Astrocyte (in vitro differentiated cells and primary cell): ENCODE data around the gene MAN2A1. TPM values are rescaled to one million over a fixed set of nuclear protein-coding genes. Genes with fewer than 3 reads are reported as not detected.

Source experiments
- DNase-seq: peaks from one replicate; pipeline ENCODE4 v3.0.0-alpha.2; 2010; ENCODE audit warnings: low read depth
- FAIRE-seq: peaks from 2 replicates; lab custom pipeline; 2011; peaks lifted over from hg19 to GRCh38; lab: Jason Lieb, UNC
- H2AFZ ChIP-seq: 2 replicates; pipeline ENCODE4 v1.6.0; 2012; ENCODE audit warnings: low read depth, low read length, inconsistent platforms
- H3K27ac ChIP-seq: 2 replicates; pipeline ENCODE4 v1.5.1; 2011; ENCODE audit warnings: low read depth, low read length, inconsistent platforms
- H3K27me3 ChIP-seq: 2 replicates; pipeline ENCODE4 v1.6.0; 2011; ENCODE audit warnings: low read length, inconsistent platforms; ENCODE audit not compliant: insufficient read depth
- H3K36me3 ChIP-seq: 2 replicates; pipeline ENCODE4 v1.5.1; 2011; ENCODE audit warnings: low read length, inconsistent platforms; ENCODE audit not compliant: insufficient read depth
- H3K4me1 ChIP-seq: 2 replicates; pipeline ENCODE4 v1.5.1; 2011; ENCODE audit warnings: low read length, inconsistent platforms; ENCODE audit not compliant: insufficient read depth
- H3K4me2 ChIP-seq: 2 replicates; pipeline ENCODE4 v1.6.0; 2012; ENCODE audit warnings: low read length, inconsistent platforms
- H3K4me3 ChIP-seq: 2 replicates; pipeline ENCODE4 v1.5.1; 2011; ENCODE audit warnings: low read depth, mild to moderate bottlenecking, low read length, inconsistent platforms; ENCODE audit not compliant: insufficient read depth
- H3K79me2 ChIP-seq: 2 replicates; pipeline ENCODE4 v1.6.0; 2012; ENCODE audit warnings: mild to moderate bottlenecking, low read length, inconsistent platforms; ENCODE audit not compliant: insufficient read depth
- H3K9ac ChIP-seq: 2 replicates; pipeline ENCODE4 v1.6.0; 2012; ENCODE audit warnings: mild to moderate bottlenecking, low read length, inconsistent platforms
- H3K9me3 ChIP-seq: 2 replicates; pipeline ENCODE4 v1.5.1; 2012; ENCODE audit warnings: low read depth, mild to moderate bottlenecking, low read length, inconsistent platforms; ENCODE audit not compliant: insufficient read depth
- H4K20me1 ChIP-seq: 2 replicates; pipeline ENCODE4 v1.6.0; 2012; ENCODE audit warnings: low read length, inconsistent platforms; ENCODE audit not compliant: insufficient read depth
- H3K27ac Mint-ChIP-seq: one replicate; pipeline ENCODE4 v1.8.0; 2021; ENCODE audit warnings: mild to moderate bottlenecking, mixed read lengths; ENCODE audit not compliant: unreplicated experiment
- H3K27me3 Mint-ChIP-seq: one replicate; pipeline ENCODE4 v1.8.0; 2021; ENCODE audit warnings: low read depth, mixed read lengths; ENCODE audit not compliant: unreplicated experiment
- H3K36me3 Mint-ChIP-seq: one replicate; pipeline ENCODE4 v1.8.0; 2021; ENCODE audit warnings: low read depth, mixed read lengths; ENCODE audit not compliant: unreplicated experiment
- H3K4me1 Mint-ChIP-seq: one replicate; pipeline ENCODE4 v1.8.0; 2021; ENCODE audit warnings: low read depth, mixed read lengths; ENCODE audit not compliant: unreplicated experiment
- H3K4me3 Mint-ChIP-seq: one replicate; pipeline ENCODE4 v1.8.0; 2021; ENCODE audit warnings: mild to moderate bottlenecking, moderate library complexity, mixed read lengths; ENCODE audit not compliant: unreplicated experiment
- H3K9me3 Mint-ChIP-seq: one replicate; pipeline ENCODE4 v1.8.0; 2021; ENCODE audit warnings: mild to moderate bottlenecking, mixed read lengths; ENCODE audit not compliant: unreplicated experiment
- CTCF ChIP-seq: IDR thresholded peaks from 2 replicates; pipeline ENCODE4 v1.5.1; 2011; ENCODE audit warnings: low read depth, mild to moderate bottlenecking, inconsistent platforms, low read length, moderate library complexity; ENCODE audit not compliant: insufficient read depth
- EZH2 ChIP-seq: IDR thresholded peaks from 2 replicates; pipeline ENCODE4 v1.6.1; 2012; ENCODE audit warnings: mild to moderate bottlenecking, low read length, inconsistent platforms; ENCODE audit not compliant: insufficient read depth
- total RNA-seq: library from RNA; stranded (reverse); gene quantifications from 2 replicates; pipeline ENCODE4 v1.2.1, GENCODE V29; 2021

MAN2A1 gene
- total RNA-seq, 1 donor from 2014 or later: 109 TPM

DNA sequence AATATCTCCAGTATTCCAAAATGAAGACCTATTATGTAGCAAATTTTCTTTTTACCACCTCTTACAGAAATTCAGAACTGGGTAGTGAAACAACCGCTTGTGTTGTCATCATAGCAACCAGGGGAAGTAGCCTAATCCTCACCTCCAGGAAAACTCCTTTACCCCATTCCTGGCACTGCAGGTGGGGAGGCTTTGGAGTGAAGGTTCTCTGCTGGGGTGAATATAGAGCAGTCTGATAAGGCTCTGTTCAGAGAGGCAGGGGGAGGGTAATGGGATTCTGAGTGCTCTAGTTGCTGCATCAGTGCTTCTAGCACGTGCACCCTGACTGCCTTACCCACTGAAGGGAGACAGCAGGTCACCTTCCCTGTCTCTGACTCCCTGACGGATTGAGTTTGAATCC, 116.2 kb downstream of the MAN2A1 start:
- no peak overlapping the region for H3K4me3 Mint-ChIP-seq
- H3K27ac ChIP-seq: no peak overlapping the region
- no peaks in the 10 kb centered on the region for H3K36me3 Mint-ChIP-seq
- no peak overlapping the region for H3K4me2 ChIP-seq
- no peaks in the 10 kb centered on the region for H4K20me1 ChIP-seq
- no peak overlapping the region for H3K9ac ChIP-seq
- TF ChIP-seq CTCF (no peak), EZH2 (no peak)
- no peaks in the 10 kb centered on the region for H3K27me3 Mint-ChIP-seq
- no peaks in the 10 kb centered on the region for H3K79me2 ChIP-seq
- no peaks in the 10 kb centered on the region for H3K9me3 ChIP-seq
- H3K27ac Mint-ChIP-seq: no peak overlapping the region
- no peaks in the 10 kb centered on the region for H3K9me3 Mint-ChIP-seq
- no peaks in the 10 kb centered on the region for H3K36me3 ChIP-seq
- H3K4me3 ChIP-seq: no peak overlapping the region
- H2AFZ ChIP-seq: no peak overlapping the region
- no peaks in the 10 kb centered on the region for H3K27me3 ChIP-seq
- no peak for DNase-seq
- no peak for FAIRE-seq
- no peaks in the 10 kb centered on the region for H3K4me1 ChIP-seq
- peaks cover 19% of the 10 kb centered on the region for H3K4me1 Mint-ChIP-seq

DNA sequence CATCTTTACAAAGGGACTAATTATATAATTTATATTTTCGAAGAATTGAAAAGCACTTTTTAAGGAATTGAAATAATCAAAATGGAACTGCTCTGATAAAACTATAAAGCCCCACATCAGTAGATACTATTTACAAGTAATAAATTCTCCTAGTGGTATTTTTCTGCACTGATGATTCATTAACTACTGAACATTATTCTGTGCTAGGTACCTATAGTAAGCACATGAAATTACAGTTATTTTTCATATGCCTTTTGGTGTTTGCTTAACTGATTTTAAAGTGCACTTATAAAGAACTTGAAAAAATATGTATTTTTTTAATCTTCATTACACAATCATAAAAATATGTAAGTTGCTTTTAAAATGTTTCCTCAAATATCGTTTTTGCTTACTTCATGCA, 123.0 kb downstream of the MAN2A1 start:
- Mint-ChIP-seq H3K4me3 (no peak overlapping the region), H3K27me3 (no peaks in the 10 kb centered on the region), H3K27ac (no peak overlapping the region), H3K36me3 (peaks cover 9% of the 10 kb centered on the region), H3K4me1 (peaks cover 4% of the 10 kb centered on the region), H3K9me3 (no peaks in the 10 kb centered on the region)
- DNase-seq: no peak
- H3K9me3 ChIP-seq: no peaks in the 10 kb centered on the region
- FAIRE-seq: no peak
- no peaks in the 10 kb centered on the region for H3K79me2 ChIP-seq
- TF ChIP-seq EZH2: no peak
- TF ChIP-seq CTCF: no peak
- no peaks in the 10 kb centered on the region for H4K20me1 ChIP-seq
- H2AFZ ChIP-seq: no peak overlapping the region
- H3K27ac ChIP-seq: no peak overlapping the region
- peaks cover 7% of the 10 kb centered on the region for H3K36me3 ChIP-seq
- no peak overlapping the region for H3K4me2 ChIP-seq
- no peaks in the 10 kb centered on the region for H3K27me3 ChIP-seq
- no peak overlapping the region for H3K9ac ChIP-seq
- H3K4me1 ChIP-seq: no peaks in the 10 kb centered on the region
- H3K4me3 ChIP-seq: no peak overlapping the region

DNA sequence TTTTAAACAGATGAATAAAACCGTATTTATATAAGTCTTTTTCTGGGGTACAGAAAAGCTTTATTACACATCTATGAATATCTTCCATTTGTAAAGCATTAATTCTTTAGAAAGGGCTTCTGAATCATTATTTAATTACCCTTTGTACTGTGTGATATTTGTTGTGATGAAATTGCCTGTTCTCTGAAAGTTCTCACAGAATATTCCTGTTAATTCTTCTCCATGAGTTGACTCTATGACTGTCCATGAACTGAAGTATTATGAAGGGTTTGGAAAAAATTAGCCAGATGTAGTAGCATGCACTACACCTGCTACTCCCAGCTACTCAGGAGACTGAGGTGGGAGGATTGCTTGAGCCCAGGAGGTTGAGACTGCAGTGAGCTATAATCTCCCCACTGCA, 127.0 kb downstream of the MAN2A1 start:
- no peak for DNase-seq
- Mint-ChIP-seq H3K27me3 (no peaks in the 10 kb centered on the region), H3K36me3 (peaks cover 12% of the 10 kb centered on the region), H3K27ac (no peak overlapping the region), H3K4me1 (peaks cover 4% of the 10 kb centered on the region), H3K9me3 (no peaks in the 10 kb centered on the region), H3K4me3 (no peak overlapping the region)
- Histone ChIP-seq H3K9me3 (no peaks in the 10 kb centered on the region), H3K9ac (no peak overlapping the region), H4K20me1 (no peaks in the 10 kb centered on the region), H3K4me2 (no peak overlapping the region), H2AFZ (no peak overlapping the region), H3K27ac (no peak overlapping the region), H3K36me3 (peaks cover 21% of the 10 kb centered on the region), H3K79me2 (no peaks in the 10 kb centered on the region), H3K27me3 (no peaks in the 10 kb centered on the region), H3K4me1 (no peaks in the 10 kb centered on the region), H3K4me3 (no peak overlapping the region)
- no peak for FAIRE-seq
- TF ChIP-seq CTCF: no peak
- TF ChIP-seq EZH2: no peak
